HepG2 (cell line): ENCODE data around the gene JKAMP. TPM values are rescaled to one million over a fixed set of nuclear protein-coding genes. Genes with fewer than 3 reads are reported as not detected.
A peak's percentile ranks its signal among the peaks of the same experiment; 100 is the strongest.

Experiments
- CBFB ChIP-seq: sonication (generic); formaldehyde crosslinking; IDR thresholded peaks from 2 replicates; pipeline ENCODE4 v1.4.0; 2020; ENCODE audit warnings: missing genetic modification reagents
- IRF2 ChIP-seq: IDR thresholded peaks from 2 replicates; pipeline ENCODE4 v1.6.1; 2018; ENCODE audit warnings: missing genetic modification reagents, missing compliant biosample characterization
- RARG ChIP-seq: sonication (generic); formaldehyde crosslinking; IDR thresholded peaks from 2 replicates; pipeline ENCODE4 v1.4.0; 2020; ENCODE audit warnings: low read depth, mild to moderate bottlenecking, missing genetic modification reagents
- TAF15 ChIP-seq: fragments of 200-400 bp; formaldehyde crosslinking; IDR thresholded peaks from one replicate; pipeline ENCODE4 v1.6.1; 2018; ENCODE audit warnings: mild to moderate bottlenecking, low read depth, low read length; ENCODE audit not compliant: poor library complexity, severe bottlenecking
- ZFAT ChIP-seq: sonication (generic); formaldehyde crosslinking; conservative IDR thresholded peaks from 2 replicates; pipeline ENCODE4 v1.8.1; 2023; ENCODE audit warnings: missing genetic modification reagents, inconsistent platforms
- ZFP1 ChIP-seq: IDR thresholded peaks from 2 replicates; pipeline ENCODE4 v1.6.1; 2016
- ZNF296 ChIP-seq: sonication (generic); formaldehyde crosslinking; conservative IDR thresholded peaks from 2 replicates; pipeline ENCODE4 v1.5.0; 2020; ENCODE audit warnings: mild to moderate bottlenecking, missing genetic modification reagents
- ZNF619 ChIP-seq: sonication (generic); formaldehyde crosslinking; IDR thresholded peaks from 2 replicates; pipeline ENCODE4 v1.4.0; 2020; ENCODE audit warnings: mild to moderate bottlenecking, missing genetic modification reagents
- ZNF737 ChIP-seq: sonication (generic); formaldehyde crosslinking; IDR thresholded peaks from 2 replicates; pipeline ENCODE4 v1.5.0; 2020; ENCODE audit warnings: missing genetic modification reagents, mild to moderate bottlenecking, borderline replicate concordance
- ZNF781 ChIP-seq: sonication (generic); formaldehyde crosslinking; IDR thresholded peaks from 2 replicates; pipeline ENCODE4 v1.5.1; 2020; ENCODE audit warnings: borderline replicate concordance, mild to moderate bottlenecking, missing genetic modification reagents; ENCODE audit errors: not compliant biosample characterization
- ZSCAN21 ChIP-seq: sonication (generic); formaldehyde crosslinking; IDR thresholded peaks from 2 replicates; pipeline ENCODE4 v1.8.0; 2022; ENCODE audit warnings: mild to moderate bottlenecking, missing genetic modification reagents, moderate library complexity, borderline replicate concordance
- polyA plus RNA-seq, 8 experiments: library from polyadenylated mRNA; depleted of rRNA in 3 of 8; stranded (reverse) in 7 of 8; unstranded in 1 of 8; fragments of >200 nt; fragmentation: Illumina TruSeq in 4 of 8; extraction: Trizol in 4 of 8; gene quantifications; 2 replicates each; pipeline versions ENCODE4 v1.2.1 to v1.2.3, GENCODE V29; 2011 to 2016; ENCODE audit warnings: low read depth in 4 of 8, missing spikeins in 1 of 8, mixed read lengths in 1 of 8; ENCODE audit not compliant: insufficient read depth in 1 of 8
- total RNA-seq, 5 experiments: library from RNA; depleted of rRNA; stranded (reverse); fragments of >200 nt; fragmentation: Illumina TruSeq; extraction: Trizol; gene quantifications; 2 replicates each; pipeline ENCODE4 v1.2.3, GENCODE V29; 2016; ENCODE audit warnings: low read depth in 1 of 5
- TF ChIP-seq, protein P1 (sequence below): sonication (generic); IDR thresholded peaks from 2 replicates; pipeline ENCODE4 v1.6.1; 2016; ENCODE audit warnings: low read depth, borderline replicate concordance
- TF ChIP-seq, protein P2 (sequence below): IDR thresholded peaks from 2 replicates; pipeline ENCODE4 v1.6.1; 2018; ENCODE audit warnings: missing genetic modification reagents
- TF ChIP-seq, protein P3 (sequence below): sonication (generic); formaldehyde crosslinking; IDR thresholded peaks from 2 replicates; pipeline ENCODE4 v1.4.0; 2020; ENCODE audit warnings: missing genetic modification reagents
- TF ChIP-seq, protein P4 (sequence below): IDR thresholded peaks from 2 replicates; pipeline ENCODE4 v1.6.1; 2016; ENCODE audit warnings: missing biosample characterization, missing genetic modification reagents, low read depth
- TF ChIP-seq, protein P5 (sequence below): IDR thresholded peaks from 2 replicates; pipeline ENCODE4 v1.6.1; 2016; ENCODE audit warnings: missing genetic modification reagents, missing compliant biosample characterization
- TF ChIP-seq, protein P6 (sequence below): sonication (generic); formaldehyde crosslinking; IDR thresholded peaks from 2 replicates; pipeline ENCODE4 v1.5.1; 2020; ENCODE audit warnings: missing genetic modification reagents, mild to moderate bottlenecking, borderline replicate concordance
- TF ChIP-seq, protein P7 (sequence below): sonication (generic); formaldehyde crosslinking; IDR thresholded peaks from 2 replicates; pipeline ENCODE4 v1.4.0; 2020; ENCODE audit warnings: missing genetic modification reagents

JKAMP gene
- total and polyA plus RNA-seq, 2 of the 13 experiments (the other 11 are each of a cell fraction or from before 2014, with no cell fraction given): 56.4 to 135 TPM

DNA sequence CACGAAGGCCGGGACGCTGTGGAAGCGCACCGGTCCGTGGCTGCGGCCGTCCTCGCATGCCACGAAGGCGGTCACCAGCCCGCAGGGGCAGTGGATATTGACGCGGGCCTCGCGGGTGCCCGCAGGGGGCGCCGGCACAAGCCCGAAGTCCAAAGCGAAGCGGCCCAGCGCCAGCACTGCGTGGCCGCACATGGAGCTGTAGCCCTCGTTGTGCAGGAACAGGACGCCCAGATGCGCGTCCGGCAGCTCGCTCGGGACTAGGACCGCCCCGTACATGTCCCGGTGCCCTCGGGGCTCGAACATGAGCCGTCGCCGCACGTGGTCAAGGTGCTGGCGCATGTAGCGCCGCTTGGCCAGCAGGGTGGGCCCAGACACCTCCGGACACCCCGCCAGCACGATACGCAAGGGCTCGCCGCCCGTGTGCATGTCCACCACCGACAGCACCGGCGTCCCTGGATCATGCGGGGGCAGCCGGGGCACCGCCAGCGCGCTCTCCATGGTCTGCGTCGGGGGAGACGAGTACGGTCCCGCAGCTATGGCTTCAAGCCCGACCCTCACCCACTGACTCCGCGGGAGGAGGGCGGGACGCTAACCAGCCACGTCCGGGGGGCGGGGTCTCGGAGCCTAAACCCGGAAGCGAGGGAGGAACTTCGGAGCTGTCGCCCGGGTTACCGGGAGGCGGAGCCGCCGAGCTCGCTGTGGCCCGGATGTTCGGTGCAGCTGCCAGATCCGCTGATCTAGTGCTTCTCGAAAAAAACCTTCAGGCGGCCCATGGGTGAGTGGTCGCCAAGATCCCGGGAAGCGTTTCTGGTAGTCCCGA, at the start of gene JKAMP, which contains the start of gene L3HYPDH (continued):
- TF ChIP-seq, protein P1, sequence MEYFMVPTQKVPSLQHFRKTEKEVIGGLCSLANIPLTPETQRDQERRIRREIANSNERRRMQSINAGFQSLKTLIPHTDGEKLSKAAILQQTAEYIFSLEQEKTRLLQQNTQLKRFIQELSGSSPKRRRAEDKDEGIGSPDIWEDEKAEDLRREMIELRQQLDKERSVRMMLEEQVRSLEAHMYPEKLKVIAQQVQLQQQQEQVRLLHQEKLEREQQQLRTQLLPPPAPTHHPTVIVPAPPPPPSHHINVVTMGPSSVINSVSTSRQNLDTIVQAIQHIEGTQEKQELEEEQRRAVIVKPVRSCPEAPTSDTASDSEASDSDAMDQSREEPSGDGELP: 0 out of 2 replicates have a peak, but pooled peaks have one; percentile 24
- TF ChIP-seq IRF2 (CRISPR knock-in tag) (no peak; the same call in none of the 2 replicates), ZFP1 (CRISPR knock-in tag) (no peak), CBFB (CRISPR knock-in tag) (peak; percentile 70), ZFAT (peak; percentile 92), ZNF619 (CRISPR knock-in tag) (peak; percentile 81; the same call in 1 of the 2 replicates), ZSCAN21 (CRISPR knock-in tag) (peak; percentile 97), TAF15 (no peak), ZNF781 (peak; percentile 95), RARG (CRISPR knock-in tag) (peak; percentile 82; the same call in 1 of the 2 replicates), ZNF737 (CRISPR knock-in tag) (peak; percentile 57; the same call in 1 of the 2 replicates), ZNF296 (CRISPR knock-in tag) (no peak; the same call in 1 of the 2 replicates)
- TF ChIP-seq, protein P2, sequence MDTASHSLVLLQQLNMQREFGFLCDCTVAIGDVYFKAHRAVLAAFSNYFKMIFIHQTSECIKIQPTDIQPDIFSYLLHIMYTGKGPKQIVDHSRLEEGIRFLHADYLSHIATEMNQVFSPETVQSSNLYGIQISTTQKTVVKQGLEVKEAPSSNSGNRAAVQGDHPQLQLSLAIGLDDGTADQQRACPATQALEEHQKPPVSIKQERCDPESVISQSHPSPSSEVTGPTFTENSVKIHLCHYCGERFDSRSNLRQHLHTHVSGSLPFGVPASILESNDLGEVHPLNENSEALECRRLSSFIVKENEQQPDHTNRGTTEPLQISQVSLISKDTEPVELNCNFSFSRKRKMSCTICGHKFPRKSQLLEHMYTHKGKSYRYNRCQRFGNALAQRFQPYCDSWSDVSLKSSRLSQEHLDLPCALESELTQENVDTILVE (CRISPR knock-in tag): peak; percentile 63
- TF ChIP-seq, protein P3, sequence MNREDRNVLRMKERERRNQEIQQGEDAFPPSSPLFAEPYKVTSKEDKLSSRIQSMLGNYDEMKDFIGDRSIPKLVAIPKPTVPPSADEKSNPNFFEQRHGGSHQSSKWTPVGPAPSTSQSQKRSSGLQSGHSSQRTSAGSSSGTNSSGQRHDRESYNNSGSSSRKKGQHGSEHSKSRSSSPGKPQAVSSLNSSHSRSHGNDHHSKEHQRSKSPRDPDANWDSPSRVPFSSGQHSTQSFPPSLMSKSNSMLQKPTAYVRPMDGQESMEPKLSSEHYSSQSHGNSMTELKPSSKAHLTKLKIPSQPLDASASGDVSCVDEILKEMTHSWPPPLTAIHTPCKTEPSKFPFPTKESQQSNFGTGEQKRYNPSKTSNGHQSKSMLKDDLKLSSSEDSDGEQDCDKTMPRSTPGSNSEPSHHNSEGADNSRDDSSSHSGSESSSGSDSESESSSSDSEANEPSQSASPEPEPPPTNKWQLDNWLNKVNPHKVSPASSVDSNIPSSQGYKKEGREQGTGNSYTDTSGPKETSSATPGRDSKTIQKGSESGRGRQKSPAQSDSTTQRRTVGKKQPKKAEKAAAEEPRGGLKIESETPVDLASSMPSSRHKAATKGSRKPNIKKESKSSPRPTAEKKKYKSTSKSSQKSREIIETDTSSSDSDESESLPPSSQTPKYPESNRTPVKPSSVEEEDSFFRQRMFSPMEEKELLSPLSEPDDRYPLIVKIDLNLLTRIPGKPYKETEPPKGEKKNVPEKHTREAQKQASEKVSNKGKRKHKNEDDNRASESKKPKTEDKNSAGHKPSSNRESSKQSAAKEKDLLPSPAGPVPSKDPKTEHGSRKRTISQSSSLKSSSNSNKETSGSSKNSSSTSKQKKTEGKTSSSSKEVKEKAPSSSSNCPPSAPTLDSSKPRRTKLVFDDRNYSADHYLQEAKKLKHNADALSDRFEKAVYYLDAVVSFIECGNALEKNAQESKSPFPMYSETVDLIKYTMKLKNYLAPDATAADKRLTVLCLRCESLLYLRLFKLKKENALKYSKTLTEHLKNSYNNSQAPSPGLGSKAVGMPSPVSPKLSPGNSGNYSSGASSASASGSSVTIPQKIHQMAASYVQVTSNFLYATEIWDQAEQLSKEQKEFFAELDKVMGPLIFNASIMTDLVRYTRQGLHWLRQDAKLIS (CRISPR knock-in tag): peak; percentile 86
- TF ChIP-seq, protein P4, sequence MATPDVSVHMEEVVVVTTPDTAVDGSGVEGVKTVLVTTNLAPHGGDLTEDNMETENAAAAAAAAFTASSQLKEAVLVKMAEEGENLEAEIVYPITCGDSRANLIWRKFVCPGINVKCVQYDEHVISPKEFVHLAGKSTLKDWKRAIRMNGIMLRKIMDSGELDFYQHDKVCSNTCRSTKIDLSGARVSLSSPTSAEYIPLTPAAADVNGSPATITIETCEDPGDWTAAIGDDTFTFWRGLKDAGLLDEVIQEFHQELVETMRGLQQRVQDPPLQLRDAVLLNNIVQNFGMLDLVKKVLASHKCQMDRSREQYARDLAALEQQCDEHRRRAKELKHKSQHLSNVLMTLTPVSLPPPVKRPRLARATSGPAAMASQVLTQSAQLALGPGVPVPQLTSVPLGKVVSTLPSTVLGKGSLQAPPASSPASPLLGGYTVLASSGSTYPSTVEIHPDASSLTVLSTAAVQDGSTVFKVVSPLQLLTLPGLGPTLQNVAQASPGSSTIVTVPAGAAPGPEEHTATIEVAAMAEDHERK: peak; percentile 25; the same call in 1 of the 2 replicates
- TF ChIP-seq, protein P5, sequence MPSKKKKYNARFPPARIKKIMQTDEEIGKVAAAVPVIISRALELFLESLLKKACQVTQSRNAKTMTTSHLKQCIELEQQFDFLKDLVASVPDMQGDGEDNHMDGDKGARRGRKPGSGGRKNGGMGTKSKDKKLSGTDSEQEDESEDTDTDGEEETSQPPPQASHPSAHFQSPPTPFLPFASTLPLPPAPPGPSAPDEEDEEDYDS (CRISPR knock-in tag): peak; percentile 86
- TF ChIP-seq, protein P6, sequence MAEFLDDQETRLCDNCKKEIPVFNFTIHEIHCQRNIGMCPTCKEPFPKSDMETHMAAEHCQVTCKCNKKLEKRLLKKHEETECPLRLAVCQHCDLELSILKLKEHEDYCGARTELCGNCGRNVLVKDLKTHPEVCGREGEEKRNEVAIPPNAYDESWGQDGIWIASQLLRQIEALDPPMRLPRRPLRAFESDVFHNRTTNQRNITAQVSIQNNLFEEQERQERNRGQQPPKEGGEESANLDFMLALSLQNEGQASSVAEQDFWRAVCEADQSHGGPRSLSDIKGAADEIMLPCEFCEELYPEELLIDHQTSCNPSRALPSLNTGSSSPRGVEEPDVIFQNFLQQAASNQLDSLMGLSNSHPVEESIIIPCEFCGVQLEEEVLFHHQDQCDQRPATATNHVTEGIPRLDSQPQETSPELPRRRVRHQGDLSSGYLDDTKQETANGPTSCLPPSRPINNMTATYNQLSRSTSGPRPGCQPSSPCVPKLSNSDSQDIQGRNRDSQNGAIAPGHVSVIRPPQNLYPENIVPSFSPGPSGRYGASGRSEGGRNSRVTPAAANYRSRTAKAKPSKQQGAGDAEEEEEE (CRISPR knock-in tag): no peak
- TF ChIP-seq, protein P7, sequence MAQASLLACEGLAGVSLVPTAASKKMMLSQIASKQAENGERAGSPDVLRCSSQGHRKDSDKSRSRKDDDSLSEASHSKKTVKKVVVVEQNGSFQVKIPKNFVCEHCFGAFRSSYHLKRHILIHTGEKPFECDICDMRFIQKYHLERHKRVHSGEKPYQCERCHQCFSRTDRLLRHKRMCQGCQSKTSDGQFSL: peak; percentile 62; the same call in 1 of the 2 replicates
